ENCODE data around the gene MYO5B.

DNA sequence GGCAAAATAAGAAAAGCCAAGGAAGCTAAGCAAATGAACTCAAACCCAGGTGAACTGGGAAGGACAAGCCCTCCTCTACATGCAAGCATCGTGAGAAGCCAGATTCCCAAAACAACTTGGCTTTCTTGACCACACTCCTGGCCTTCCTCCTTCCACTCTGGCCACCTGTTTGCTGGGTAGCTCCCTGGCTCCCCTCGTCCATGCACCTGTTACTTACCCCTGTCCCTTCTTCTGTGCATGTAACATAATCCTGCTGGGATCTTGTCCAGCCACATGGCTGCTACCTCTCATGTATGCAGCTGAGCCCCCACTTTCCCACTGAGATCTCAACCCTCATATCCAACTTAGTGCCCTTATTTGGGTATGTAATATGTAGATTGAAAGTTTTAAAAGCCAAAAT lies 121.6 kb downstream of the MYO5B start:
- TF ChIP-seq, protein P1, sequence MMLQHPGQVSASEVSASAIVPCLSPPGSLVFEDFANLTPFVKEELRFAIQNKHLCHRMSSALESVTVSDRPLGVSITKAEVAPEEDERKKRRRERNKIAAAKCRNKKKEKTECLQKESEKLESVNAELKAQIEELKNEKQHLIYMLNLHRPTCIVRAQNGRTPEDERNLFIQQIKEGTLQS (IDR thresholded peaks at IDR 0.05), result no peak
- TF ChIP-seq, protein P2, sequence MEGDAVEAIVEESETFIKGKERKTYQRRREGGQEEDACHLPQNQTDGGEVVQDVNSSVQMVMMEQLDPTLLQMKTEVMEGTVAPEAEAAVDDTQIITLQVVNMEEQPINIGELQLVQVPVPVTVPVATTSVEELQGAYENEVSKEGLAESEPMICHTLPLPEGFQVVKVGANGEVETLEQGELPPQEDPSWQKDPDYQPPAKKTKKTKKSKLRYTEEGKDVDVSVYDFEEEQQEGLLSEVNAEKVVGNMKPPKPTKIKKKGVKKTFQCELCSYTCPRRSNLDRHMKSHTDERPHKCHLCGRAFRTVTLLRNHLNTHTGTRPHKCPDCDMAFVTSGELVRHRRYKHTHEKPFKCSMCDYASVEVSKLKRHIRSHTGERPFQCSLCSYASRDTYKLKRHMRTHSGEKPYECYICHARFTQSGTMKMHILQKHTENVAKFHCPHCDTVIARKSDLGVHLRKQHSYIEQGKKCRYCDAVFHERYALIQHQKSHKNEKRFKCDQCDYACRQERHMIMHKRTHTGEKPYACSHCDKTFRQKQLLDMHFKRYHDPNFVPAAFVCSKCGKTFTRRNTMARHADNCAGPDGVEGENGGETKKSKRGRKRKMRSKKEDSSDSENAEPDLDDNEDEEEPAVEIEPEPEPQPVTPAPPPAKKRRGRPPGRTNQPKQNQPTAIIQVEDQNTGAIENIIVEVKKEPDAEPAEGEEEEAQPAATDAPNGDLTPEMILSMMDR (IDR thresholded peaks at IDR 0.05; ENCODE audit: low read depth, low read length, missing input control), result no peak
- TF ChIP-seq HNF4A (conservative IDR thresholded peaks at IDR 0.05), result no peak
- TF ChIP-seq GABPA (IDR thresholded peaks at IDR 0.05 in 1 of 2, conservative IDR thresholded peaks at IDR 0.05 in 1 of 2), result no peak
- TF ChIP-seq MAX (IDR thresholded peaks at IDR 0.05), result no peak
- no peak for TF ChIP-seq JUND (IDR thresholded peaks at IDR 0.05)
- no peak for TF ChIP-seq REST (IDR thresholded peaks at IDR 0.05)
- TF ChIP-seq RAD21 (IDR thresholded peaks at IDR 0.05), result no peak
- no peak for TF ChIP-seq TAF1 (conservative IDR thresholded peaks at IDR 0.05)
- no peak for TF ChIP-seq FOXA1 (IDR thresholded peaks at IDR 0.05)
- no peak for TF ChIP-seq YY1 (IDR thresholded peaks at IDR 0.05)
- TF ChIP-seq FOXA2 (IDR thresholded peaks at IDR 0.05), result no peak
- no peak for TF ChIP-seq SP1 (IDR thresholded peaks at IDR 0.05)
- no peak for TF ChIP-seq EGR1 (IDR thresholded peaks at IDR 0.05; ENCODE audit: low read depth in 2 of 2)

Measured in liver (tissue), 3 donors.